HepG2 (cell line): Measurements from ENCODE around the gene DPY19L1. TPM values are rescaled to one million over a fixed set of nuclear protein-coding genes. Genes with fewer than 3 reads are reported as not detected.
A peak's percentile ranks its signal among the peaks of the same experiment; 100 is the strongest.

Experiments used
- CCDC6 ChIP-seq: sonication (generic); formaldehyde crosslinking; IDR thresholded peaks from 2 replicates; pipeline ENCODE4 v1.8.1; 2022; ENCODE audit warnings: mild to moderate bottlenecking, missing genetic modification reagents, moderate library complexity
- ESRRA ChIP-seq: sonication (generic); formaldehyde crosslinking; IDR thresholded peaks from 2 replicates; pipeline ENCODE4 v1.5.1; 2020; ENCODE audit warnings: mild to moderate bottlenecking, low read depth, missing genetic modification reagents
- KDM5B ChIP-seq: sonication (generic); formaldehyde crosslinking; IDR thresholded peaks from 2 replicates; pipeline ENCODE4 v1.4.0; 2020; ENCODE audit warnings: missing genetic modification reagents, mild to moderate bottlenecking, borderline replicate concordance
- KMT2A ChIP-seq: sonication (generic); formaldehyde crosslinking; IDR thresholded peaks from 2 replicates; pipeline ENCODE4 v1.4.0; 2020; ENCODE audit warnings: missing genetic modification reagents
- POLR2G ChIP-seq: fragments of 200-400 bp; formaldehyde crosslinking; IDR thresholded peaks from 2 replicates; pipeline ENCODE4 v1.6.1; 2018; ENCODE audit warnings: mild to moderate bottlenecking, low read depth, low read length, moderate library complexity
- RBFOX2 ChIP-seq: fragments of 200-400 bp; formaldehyde crosslinking; IDR thresholded peaks from 2 replicates; pipeline ENCODE4 v1.6.1; 2017; ENCODE audit warnings: low read depth, mild to moderate bottlenecking, low read length
- SP140L ChIP-seq: sonication (generic); formaldehyde crosslinking; IDR thresholded peaks from 2 replicates; pipeline ENCODE4 v1.4.0; 2020; ENCODE audit warnings: missing genetic modification reagents, borderline replicate concordance
- TAF1 ChIP-seq: sonication (generic); formaldehyde crosslinking; IDR thresholded peaks from 2 replicates; pipeline ENCODE4 v1.4.0; 2020; ENCODE audit warnings: missing genetic modification reagents
- TCF12 ChIP-seq, 2 experiments: fragments of 450-650 bp in 1 of 2; sonication (generic) in 1 of 2; formaldehyde crosslinking in 1 of 2; IDR thresholded peaks; 2 replicates each; pipeline versions ENCODE4 v1.6.1 to v1.8.0; 2017 to 2022; ENCODE audit warnings: antibody characterized with exemption in 1 of 2, mild to moderate bottlenecking in 1 of 2, missing genetic modification reagents in 1 of 2, moderate library complexity in 1 of 2
- ZNF460 ChIP-seq: sonication (generic); formaldehyde crosslinking; IDR thresholded peaks from 2 replicates; pipeline ENCODE4 v1.5.1; 2020; ENCODE audit warnings: missing genetic modification reagents, mild to moderate bottlenecking, borderline replicate concordance
- ZNF564 ChIP-seq: sonication (generic); formaldehyde crosslinking; IDR thresholded peaks from 2 replicates; pipeline ENCODE4 v1.8.1; 2023; ENCODE audit warnings: mild to moderate bottlenecking, missing genetic modification reagents
- ZSCAN30 ChIP-seq: sonication (generic); formaldehyde crosslinking; IDR thresholded peaks from 2 replicates; pipeline ENCODE4 v1.5.0; 2020; ENCODE audit warnings: mild to moderate bottlenecking, missing genetic modification reagents
- polyA plus RNA-seq, 8 experiments: library from polyadenylated mRNA; depleted of rRNA in 3 of 8; stranded (reverse) in 7 of 8; unstranded in 1 of 8; fragments of >200 nt; fragmentation: Illumina TruSeq in 4 of 8; extraction: Trizol in 4 of 8; gene quantifications; 2 replicates each; pipeline versions ENCODE4 v1.2.1 to v1.2.3, GENCODE V29; 2011 to 2016; ENCODE audit warnings: low read depth in 4 of 8, missing spikeins in 1 of 8, mixed read lengths in 1 of 8; ENCODE audit not compliant: insufficient read depth in 1 of 8
- total RNA-seq, 5 experiments: library from RNA; depleted of rRNA; stranded (reverse); fragments of >200 nt; fragmentation: Illumina TruSeq; extraction: Trizol; gene quantifications; 2 replicates each; pipeline ENCODE4 v1.2.3, GENCODE V29; 2016; ENCODE audit warnings: low read depth in 1 of 5
- TF ChIP-seq, protein P1 (sequence below): sonication (generic); formaldehyde crosslinking; IDR thresholded peaks from 2 replicates; pipeline ENCODE4 v1.8.0; 2022; ENCODE audit warnings: low read depth, missing genetic modification reagents
- TF ChIP-seq, protein P2 (sequence below): sonication (generic); formaldehyde crosslinking; conservative IDR thresholded peaks from 2 replicates; pipeline ENCODE4 v1.8.0; 2022; ENCODE audit warnings: mild to moderate bottlenecking, moderate library complexity, missing genetic modification reagents
- TF ChIP-seq, protein P3 (sequence below): sonication (generic); formaldehyde crosslinking; IDR thresholded peaks from 2 replicates; pipeline ENCODE4 v1.5.1; 2020; ENCODE audit warnings: missing genetic modification reagents, mild to moderate bottlenecking, borderline replicate concordance
- TF ChIP-seq, protein P4 (sequence below): sonication (generic); formaldehyde crosslinking; IDR thresholded peaks from 2 replicates; pipeline ENCODE4 v1.9.0; 2021; ENCODE audit warnings: missing genetic modification reagents, borderline replicate concordance
- TF ChIP-seq, protein P5 (sequence below): sonication (generic); formaldehyde crosslinking; IDR thresholded peaks from 2 replicates; pipeline ENCODE4 v1.4.0; 2020; ENCODE audit warnings: missing genetic modification reagents
- TF ChIP-seq, protein P6 (sequence below): sonication (generic); formaldehyde crosslinking; IDR thresholded peaks from 2 replicates; pipeline ENCODE4 v1.4.0; 2020; ENCODE audit warnings: missing genetic modification reagents

Gene DPY19L1
- total and polyA plus RNA-seq, 2 of the 13 experiments (the other 11 are each of a cell fraction or from before 2014, with no cell fraction given): 18.9 to 32.6 TPM

DNA sequence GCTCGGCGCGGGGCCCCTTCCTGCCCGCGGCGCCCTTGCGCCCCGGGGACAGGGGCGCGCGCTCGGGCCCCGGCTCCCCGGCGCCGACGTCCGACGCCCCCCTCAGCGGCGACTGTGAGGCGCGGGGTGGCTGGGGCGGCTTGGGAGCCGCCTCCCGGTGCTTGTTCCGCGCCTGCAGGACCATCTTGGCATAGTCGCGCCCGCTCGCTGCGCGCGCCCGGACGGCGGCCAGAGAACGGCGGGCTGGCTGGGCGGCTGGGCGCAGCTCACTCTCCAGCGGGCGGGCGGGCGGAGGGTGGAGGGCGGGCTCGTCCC lies at the start of gene DPY19L1 (continued):
- no peak for TF ChIP-seq TCF12 (IDR thresholded peaks at IDR 0.05)
- TF ChIP-seq TCF12 (CRISPR knock-in tag; IDR thresholded peaks at IDR 0.05): no peak
- TF ChIP-seq ESRRA (CRISPR knock-in tag): no peak
- 0 out of 2 replicates have a peak, but pooled peaks have one; percentile 3 for TF ChIP-seq KDM5B (CRISPR knock-in tag)
- TF ChIP-seq, protein P1, sequence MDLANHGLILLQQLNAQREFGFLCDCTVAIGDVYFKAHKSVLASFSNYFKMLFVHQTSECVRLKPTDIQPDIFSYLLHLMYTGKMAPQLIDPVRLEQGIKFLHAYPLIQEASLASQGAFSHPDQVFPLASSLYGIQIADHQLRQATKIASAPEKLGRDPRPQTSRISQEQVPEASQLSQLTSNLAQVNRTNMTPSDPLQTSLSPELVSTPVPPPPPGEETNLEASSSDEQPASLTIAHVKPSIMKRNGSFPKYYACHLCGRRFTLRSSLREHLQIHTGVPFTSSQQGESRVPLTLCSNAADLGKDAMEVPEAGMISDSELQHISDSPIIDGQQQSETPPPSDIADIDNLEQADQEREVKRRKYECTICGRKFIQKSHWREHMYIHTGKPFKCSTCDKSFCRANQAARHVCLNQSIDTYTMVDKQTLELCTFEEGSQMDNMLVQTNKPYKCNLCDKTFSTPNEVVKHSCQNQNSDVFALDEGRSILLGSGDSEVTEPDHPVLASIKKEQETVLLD (CRISPR knock-in tag): no peak
- no peak for TF ChIP-seq ZNF564 (CRISPR knock-in tag)
- peak; percentile 39; the same call in 1 of the 2 replicates for TF ChIP-seq TAF1 (CRISPR knock-in tag)
- no peak for TF ChIP-seq KMT2A
- TF ChIP-seq, protein P2, sequence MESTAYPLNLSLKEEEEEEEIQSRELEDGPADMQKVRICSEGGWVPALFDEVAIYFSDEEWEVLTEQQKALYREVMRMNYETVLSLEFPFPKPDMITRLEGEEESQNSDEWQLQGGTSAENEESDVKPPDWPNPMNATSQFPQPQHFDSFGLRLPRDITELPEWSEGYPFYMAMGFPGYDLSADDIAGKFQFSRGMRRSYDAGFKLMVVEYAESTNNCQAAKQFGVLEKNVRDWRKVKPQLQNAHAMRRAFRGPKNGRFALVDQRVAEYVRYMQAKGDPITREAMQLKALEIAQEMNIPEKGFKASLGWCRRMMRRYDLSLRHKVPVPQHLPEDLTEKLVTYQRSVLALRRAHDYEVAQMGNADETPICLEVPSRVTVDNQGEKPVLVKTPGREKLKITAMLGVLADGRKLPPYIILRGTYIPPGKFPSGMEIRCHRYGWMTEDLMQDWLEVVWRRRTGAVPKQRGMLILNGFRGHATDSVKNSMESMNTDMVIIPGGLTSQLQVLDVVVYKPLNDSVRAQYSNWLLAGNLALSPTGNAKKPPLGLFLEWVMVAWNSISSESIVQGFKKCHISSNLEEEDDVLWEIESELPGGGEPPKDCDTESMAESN (CRISPR knock-in tag): 0 out of 2 replicates have a peak, but pooled peaks have one; percentile 7
- TF ChIP-seq, protein P3, sequence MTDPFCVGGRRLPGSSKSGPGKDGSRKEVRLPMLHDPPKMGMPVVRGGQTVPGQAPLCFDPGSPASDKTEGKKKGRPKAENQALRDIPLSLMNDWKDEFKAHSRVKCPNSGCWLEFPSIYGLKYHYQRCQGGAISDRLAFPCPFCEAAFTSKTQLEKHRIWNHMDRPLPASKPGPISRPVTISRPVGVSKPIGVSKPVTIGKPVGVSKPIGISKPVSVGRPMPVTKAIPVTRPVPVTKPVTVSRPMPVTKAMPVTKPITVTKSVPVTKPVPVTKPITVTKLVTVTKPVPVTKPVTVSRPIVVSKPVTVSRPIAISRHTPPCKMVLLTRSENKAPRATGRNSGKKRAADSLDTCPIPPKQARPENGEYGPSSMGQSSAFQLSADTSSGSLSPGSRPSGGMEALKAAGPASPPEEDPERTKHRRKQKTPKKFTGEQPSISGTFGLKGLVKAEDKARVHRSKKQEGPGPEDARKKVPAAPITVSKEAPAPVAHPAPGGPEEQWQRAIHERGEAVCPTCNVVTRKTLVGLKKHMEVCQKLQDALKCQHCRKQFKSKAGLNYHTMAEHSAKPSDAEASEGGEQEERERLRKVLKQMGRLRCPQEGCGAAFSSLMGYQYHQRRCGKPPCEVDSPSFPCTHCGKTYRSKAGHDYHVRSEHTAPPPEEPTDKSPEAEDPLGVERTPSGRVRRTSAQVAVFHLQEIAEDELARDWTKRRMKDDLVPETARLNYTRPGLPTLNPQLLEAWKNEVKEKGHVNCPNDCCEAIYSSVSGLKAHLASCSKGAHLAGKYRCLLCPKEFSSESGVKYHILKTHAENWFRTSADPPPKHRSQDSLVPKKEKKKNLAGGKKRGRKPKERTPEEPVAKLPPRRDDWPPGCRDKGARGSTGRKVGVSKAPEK (CRISPR knock-in tag): no peak
- TF ChIP-seq, protein P4, sequence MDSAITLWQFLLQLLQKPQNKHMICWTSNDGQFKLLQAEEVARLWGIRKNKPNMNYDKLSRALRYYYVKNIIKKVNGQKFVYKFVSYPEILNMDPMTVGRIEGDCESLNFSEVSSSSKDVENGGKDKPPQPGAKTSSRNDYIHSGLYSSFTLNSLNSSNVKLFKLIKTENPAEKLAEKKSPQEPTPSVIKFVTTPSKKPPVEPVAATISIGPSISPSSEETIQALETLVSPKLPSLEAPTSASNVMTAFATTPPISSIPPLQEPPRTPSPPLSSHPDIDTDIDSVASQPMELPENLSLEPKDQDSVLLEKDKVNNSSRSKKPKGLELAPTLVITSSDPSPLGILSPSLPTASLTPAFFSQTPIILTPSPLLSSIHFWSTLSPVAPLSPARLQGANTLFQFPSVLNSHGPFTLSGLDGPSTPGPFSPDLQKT (CRISPR knock-in tag): no peak
- TF ChIP-seq, protein P5, sequence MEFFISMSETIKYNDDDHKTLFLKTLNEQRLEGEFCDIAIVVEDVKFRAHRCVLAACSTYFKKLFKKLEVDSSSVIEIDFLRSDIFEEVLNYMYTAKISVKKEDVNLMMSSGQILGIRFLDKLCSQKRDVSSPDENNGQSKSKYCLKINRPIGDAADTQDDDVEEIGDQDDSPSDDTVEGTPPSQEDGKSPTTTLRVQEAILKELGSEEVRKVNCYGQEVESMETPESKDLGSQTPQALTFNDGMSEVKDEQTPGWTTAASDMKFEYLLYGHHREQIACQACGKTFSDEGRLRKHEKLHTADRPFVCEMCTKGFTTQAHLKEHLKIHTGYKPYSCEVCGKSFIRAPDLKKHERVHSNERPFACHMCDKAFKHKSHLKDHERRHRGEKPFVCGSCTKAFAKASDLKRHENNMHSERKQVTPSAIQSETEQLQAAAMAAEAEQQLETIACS (CRISPR knock-in tag): peak; percentile 74
- no peak for TF ChIP-seq ZSCAN30 (CRISPR knock-in tag)
- TF ChIP-seq CCDC6 (CRISPR knock-in tag): peak; percentile 10; the same call in 1 of the 2 replicates
- no peak for TF ChIP-seq ZNF460 (CRISPR knock-in tag)
- peak; percentile 74 for TF ChIP-seq RBFOX2
- peak; percentile 59; the same call in 1 of the 2 replicates for TF ChIP-seq POLR2G
- TF ChIP-seq, protein P6, sequence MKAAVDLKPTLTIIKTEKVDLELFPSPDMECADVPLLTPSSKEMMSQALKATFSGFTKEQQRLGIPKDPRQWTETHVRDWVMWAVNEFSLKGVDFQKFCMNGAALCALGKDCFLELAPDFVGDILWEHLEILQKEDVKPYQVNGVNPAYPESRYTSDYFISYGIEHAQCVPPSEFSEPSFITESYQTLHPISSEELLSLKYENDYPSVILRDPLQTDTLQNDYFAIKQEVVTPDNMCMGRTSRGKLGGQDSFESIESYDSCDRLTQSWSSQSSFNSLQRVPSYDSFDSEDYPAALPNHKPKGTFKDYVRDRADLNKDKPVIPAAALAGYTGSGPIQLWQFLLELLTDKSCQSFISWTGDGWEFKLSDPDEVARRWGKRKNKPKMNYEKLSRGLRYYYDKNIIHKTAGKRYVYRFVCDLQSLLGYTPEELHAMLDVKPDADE: no peak
- no peak for TF ChIP-seq SP140L
